DOHH2 (cell line): Measurements from ENCODE around the gene SCFD2.

Source experiments
- H3F3A ChIP-seq: fragments of 200-600 bp; sonication (generic), shearing (Covaris generic); 2 replicates; pipeline ENCODE4 v1.6.0; 2016; ENCODE audit warnings: antibody characterized with exemption, mild to moderate bottlenecking; ENCODE audit not compliant: control insufficient read depth, insufficient read depth
- H3K27ac ChIP-seq: fragments of 200-600 bp; sonication (generic); 2 replicates; pipeline ENCODE4 v1.5.1; 2014; ENCODE audit warnings: low read depth, mild to moderate bottlenecking, low read length, moderate library complexity
- H3K27me3 ChIP-seq: fragments of 200-600 bp; sonication (generic); 2 replicates; pipeline ENCODE4 v1.6.1; 2014; ENCODE audit warnings: mild to moderate bottlenecking, low read length, mixed read lengths; ENCODE audit not compliant: control insufficient read depth
- H3K36me3 ChIP-seq: fragments of 200-600 bp; sonication (generic); 2 replicates; pipeline ENCODE4 v1.6.1; 2014; ENCODE audit warnings: mild to moderate bottlenecking, low read length, moderate library complexity, mixed read lengths; ENCODE audit not compliant: control insufficient read depth
- H3K4me1 ChIP-seq: fragments of 200-600 bp; sonication (generic); 2 replicates; pipeline ENCODE4 v1.6.1; 2014; ENCODE audit warnings: mild to moderate bottlenecking, low read length, mixed read lengths; ENCODE audit not compliant: control insufficient read depth
- H3K4me2 ChIP-seq: fragments of 200-600 bp; sonication (generic); 2 replicates; pipeline ENCODE4 v1.6.0; 2014; ENCODE audit warnings: mild to moderate bottlenecking, low read length, moderate library complexity
- H3K4me3 ChIP-seq: fragments of 200-600 bp; sonication (generic); 2 replicates; pipeline ENCODE4 v1.5.1; 2014; ENCODE audit warnings: mild to moderate bottlenecking, low read length, mixed read lengths
- H3K79me2 ChIP-seq: fragments of 200-600 bp; sonication (generic); 2 replicates; pipeline ENCODE4 v1.6.1; 2014; ENCODE audit warnings: mild to moderate bottlenecking, low read length, mixed read lengths; ENCODE audit not compliant: control insufficient read depth
- H3K9me2 ChIP-seq: fragments of 200-600 bp; sonication (generic); replicated peaks from 2 replicates; pipeline ENCODE4 v1.6.1; 2014; ENCODE audit warnings: mild to moderate bottlenecking, low read length, mixed read lengths; ENCODE audit not compliant: control insufficient read depth
- H3K9me3 ChIP-seq: fragments of 200-600 bp; sonication (generic); 2 replicates; pipeline ENCODE4 v1.6.1; 2014; ENCODE audit warnings: antibody characterized with exemption, low read length, mixed read lengths; ENCODE audit not compliant: control insufficient read depth, insufficient read depth
- H4K20me1 ChIP-seq: fragments of 200-600 bp; sonication (generic); 2 replicates; pipeline ENCODE4 v1.6.0; 2014; ENCODE audit warnings: low read depth, mild to moderate bottlenecking, antibody characterized with exemption, low read length, moderate library complexity; ENCODE audit not compliant: control insufficient read depth, insufficient read depth
- EZH2phosphoT487 ChIP-seq: fragments of 200-600 bp; sonication (generic); IDR thresholded peaks from 2 replicates; pipeline ENCODE4 v1.6.1; 2017; ENCODE audit warnings: borderline replicate concordance, mild to moderate bottlenecking, antibody characterized with exemption, low read length, moderate library complexity, mixed read lengths
- TF ChIP-seq, protein P1 (sequence below): fragments of 200-600 bp; sonication (generic); IDR thresholded peaks from one replicate; pipeline ENCODE4 v1.5.1; 2014; ENCODE audit warnings: antibody characterized with exemption, mild to moderate bottlenecking, low read depth, low read length; ENCODE audit not compliant: poor library complexity, severe bottlenecking

Gene SCFD2

DNA sequence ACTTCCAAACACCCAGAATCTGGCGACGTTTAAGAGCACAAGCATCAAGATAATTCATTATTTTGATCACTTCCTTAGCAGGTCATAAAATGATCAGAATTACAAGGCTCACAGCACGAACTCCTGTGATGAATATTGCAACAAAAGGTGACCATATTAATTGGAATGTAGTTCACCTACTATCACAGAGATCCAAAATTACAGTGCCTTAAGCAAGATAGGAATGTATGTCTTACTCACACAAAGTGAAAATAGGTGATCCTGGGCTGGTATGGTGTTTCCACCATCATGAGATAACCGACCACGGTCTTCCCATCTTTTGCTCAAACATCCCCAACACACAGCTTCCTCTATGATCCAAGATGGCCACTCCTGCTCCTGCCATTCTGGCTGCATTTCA is 131.2 kb downstream of the SCFD2 start:
- no peak for TF ChIP-seq EZH2phosphoT487
- TF ChIP-seq, protein P1, sequence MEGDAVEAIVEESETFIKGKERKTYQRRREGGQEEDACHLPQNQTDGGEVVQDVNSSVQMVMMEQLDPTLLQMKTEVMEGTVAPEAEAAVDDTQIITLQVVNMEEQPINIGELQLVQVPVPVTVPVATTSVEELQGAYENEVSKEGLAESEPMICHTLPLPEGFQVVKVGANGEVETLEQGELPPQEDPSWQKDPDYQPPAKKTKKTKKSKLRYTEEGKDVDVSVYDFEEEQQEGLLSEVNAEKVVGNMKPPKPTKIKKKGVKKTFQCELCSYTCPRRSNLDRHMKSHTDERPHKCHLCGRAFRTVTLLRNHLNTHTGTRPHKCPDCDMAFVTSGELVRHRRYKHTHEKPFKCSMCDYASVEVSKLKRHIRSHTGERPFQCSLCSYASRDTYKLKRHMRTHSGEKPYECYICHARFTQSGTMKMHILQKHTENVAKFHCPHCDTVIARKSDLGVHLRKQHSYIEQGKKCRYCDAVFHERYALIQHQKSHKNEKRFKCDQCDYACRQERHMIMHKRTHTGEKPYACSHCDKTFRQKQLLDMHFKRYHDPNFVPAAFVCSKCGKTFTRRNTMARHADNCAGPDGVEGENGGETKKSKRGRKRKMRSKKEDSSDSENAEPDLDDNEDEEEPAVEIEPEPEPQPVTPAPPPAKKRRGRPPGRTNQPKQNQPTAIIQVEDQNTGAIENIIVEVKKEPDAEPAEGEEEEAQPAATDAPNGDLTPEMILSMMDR = no peak
- Histone ChIP-seq H3K27ac (no peak overlapping the region), H4K20me1 (no peaks in the 10 kb centered on the region), H3K79me2 (no peaks in the 10 kb centered on the region), H3K4me2 (no peak overlapping the region), H3K4me1 (no peaks in the 10 kb centered on the region), H3K4me3 (no peak overlapping the region), H3K36me3 (no peaks in the 10 kb centered on the region), H3K9me2 (no peaks in the 10 kb centered on the region), H3K9me3 (no peaks in the 10 kb centered on the region), H3F3A (no peaks in the 10 kb centered on the region), H3K27me3 (no peaks in the 10 kb centered on the region)

DNA sequence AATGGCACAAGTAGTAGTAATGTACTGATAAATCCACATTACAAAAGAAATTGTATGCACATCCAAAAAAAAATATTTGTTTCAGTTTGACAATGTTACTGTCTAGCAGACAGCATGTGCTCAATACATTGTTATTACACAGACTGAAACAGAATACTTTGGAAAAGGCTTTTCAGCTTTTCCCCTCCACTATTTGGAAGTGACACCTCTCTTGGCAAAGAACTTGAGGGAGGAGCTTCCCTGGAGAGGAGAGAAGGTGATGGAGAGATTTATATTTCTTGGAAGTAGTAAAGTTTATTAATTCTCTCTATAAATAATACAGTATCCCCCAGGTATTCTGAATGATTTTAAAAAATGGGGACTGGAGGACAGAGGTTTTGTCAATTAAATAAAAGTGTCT is 131.8 kb downstream of the SCFD2 start:
- TF ChIP-seq, protein P1 = no peak
- TF ChIP-seq EZH2phosphoT487 = no peak
- Histone ChIP-seq H3K27me3 (no peaks in the 10 kb centered on the region), H3K4me2 (no peak overlapping the region), H3K79me2 (no peaks in the 10 kb centered on the region), H3K9me3 (no peaks in the 10 kb centered on the region), H3K36me3 (no peaks in the 10 kb centered on the region), H3K4me3 (no peak overlapping the region), H3F3A (no peaks in the 10 kb centered on the region), H4K20me1 (no peaks in the 10 kb centered on the region), H3K4me1 (no peaks in the 10 kb centered on the region), H3K27ac (no peak overlapping the region), H3K9me2 (no peaks in the 10 kb centered on the region)

DNA sequence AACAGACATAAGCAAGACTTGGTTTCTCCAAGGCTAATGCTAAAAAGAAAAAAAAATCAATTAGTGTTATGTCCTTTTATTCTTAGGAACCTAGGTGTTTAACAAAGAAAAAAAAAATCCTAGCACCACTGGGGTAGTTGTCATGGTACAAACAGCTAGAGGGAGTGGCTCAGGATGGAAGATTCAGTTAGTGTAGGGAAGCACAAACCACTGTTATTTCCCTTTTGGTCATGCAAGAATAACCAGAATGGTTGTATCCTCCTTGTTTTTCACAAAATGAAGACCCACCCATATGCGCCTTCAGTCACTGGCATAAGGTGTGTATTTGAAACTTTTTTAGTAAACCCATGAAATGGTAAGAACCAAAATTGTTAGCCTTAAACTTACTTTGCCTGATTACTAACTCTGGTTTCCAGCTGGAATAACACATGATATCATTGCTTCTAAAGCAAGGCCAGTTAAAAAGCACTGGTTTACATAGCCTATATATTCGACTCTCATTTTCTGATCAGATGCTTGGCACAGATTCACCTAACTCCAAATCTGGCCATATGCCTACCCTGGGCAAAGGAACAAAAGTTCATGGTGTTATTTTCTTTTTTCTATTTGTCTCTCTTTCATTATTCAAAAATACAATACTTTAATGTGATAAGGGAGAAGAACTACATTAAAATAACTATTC is 132.6 kb downstream of the SCFD2 start:
- Histone ChIP-seq H3K9me3 (no peaks in the 10 kb centered on the region), H3K36me3 (no peaks in the 10 kb centered on the region), H3F3A (no peaks in the 10 kb centered on the region), H3K4me3 (no peak overlapping the region), H3K9me2 (no peaks in the 10 kb centered on the region), H3K4me2 (no peak overlapping the region), H3K27me3 (no peaks in the 10 kb centered on the region), H4K20me1 (no peaks in the 10 kb centered on the region), H3K79me2 (no peaks in the 10 kb centered on the region), H3K4me1 (no peaks in the 10 kb centered on the region), H3K27ac (no peak overlapping the region)
- TF ChIP-seq, protein P1 = no peak
- no peak for TF ChIP-seq EZH2phosphoT487
